T-helper 9 cell (primary cell): ENCODE data around the gene LARGE1.
"Not testable (repeated sequence)": the region's sequence is repeated elsewhere in the genome, so short reads cannot be mapped to it uniquely, and the experiment has no call there.

Experiments
- DNase-seq: peaks from one replicate; pipeline ENCODE4 v3.0.0-alpha.2; 2020

Gene LARGE1

DNA sequence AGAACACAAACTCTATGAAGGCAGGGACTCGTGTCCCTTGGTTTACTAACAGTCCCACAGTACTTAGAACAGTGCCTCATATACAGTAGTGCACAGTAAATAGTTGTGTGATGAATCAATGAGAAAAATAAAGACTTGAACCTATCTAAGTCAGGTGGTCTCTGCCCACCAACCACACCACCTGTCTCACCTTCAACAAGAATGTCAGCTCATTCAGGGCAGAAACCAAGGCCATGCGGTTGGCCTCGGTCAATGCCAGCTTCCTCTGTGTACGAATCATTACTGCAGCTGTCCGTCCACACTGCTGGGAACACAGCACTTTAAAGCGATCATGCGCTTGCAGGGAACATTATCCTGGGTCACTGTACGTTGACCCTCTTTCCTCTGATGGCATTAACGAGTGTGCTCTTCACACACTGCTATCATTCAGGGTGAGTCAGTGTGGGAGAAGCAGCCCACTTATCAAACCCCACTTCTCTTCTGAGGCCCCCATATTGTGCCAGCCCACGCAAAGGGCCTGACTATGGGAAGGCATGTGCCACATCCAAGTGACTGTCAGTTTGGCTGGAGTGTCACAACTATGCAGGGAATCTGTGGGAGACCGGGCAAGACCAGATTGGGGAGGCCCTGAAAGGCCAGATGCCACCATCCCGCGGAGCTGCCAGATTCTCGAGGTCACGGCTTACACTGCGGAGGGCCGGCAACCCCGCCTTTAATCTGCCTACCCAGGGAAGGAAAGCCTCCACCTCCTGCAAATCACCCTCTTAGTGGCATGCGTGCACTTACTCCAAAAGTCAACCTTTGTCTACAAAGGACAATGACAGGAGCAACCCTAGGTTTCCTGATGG lies 36.1 kb downstream of the LARGE1 start:
- DNase-seq: no peak

DNA sequence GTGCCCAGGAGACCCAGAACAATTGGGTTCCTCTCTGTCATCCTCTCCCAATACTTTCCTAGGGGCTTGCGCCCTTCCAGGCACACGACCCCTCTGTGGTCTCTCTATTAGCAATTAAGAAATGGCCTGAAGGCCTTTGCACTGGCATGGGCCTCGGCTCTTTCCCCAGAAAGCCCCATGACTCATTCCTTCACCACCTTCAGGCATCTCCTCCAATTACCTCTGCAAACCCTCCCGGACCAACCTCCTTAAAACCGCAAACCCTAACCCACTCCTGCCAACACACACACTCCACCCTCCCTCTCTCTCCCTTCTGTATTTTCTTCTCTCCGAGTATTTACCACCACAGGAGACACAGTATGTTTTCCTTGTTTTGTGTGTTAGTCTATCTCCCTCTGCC lies 36.7 kb downstream of the LARGE1 start:
- no peak for DNase-seq

DNA sequence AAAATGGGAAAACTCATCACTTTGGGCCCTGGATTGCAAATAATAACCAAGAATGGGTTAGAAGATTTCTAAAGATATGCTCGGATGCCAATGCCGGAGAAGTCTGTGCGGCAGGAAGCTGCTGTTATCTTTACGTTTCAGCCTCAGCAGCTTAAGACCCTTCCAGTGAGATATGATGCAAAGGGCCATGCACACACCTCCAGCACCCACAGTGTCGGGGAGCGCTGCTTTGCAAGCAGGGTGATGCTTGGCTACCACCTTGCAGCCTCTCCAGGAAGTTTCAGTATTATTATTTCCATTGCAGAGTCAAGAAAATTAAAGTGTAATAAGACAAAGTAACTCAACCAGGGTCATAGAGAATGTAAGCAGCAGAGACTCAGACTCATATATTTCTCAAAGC lies 37.3 kb downstream of the LARGE1 start:
- DNase-seq: no peak

DNA sequence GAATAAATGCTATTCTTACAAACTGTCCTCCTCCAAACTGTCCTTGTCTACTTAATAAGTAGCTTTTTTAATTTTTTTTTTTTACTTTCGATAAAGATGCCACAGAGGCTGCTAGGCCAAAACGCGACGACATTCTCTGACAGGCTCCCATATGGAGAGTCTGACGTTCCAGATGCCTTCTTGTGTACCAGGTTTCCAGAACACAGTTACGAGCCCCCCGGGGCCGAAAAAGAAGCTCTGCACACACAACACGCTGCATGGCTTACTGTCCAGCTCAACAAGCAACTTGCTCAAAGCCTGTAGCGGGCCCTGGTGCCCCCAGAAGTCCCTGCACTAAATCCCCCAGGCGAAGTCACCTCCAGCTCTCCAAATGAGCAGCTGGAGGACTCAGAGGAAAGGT lies 39.3 kb downstream of the LARGE1 start:
- no peak for DNase-seq

DNA sequence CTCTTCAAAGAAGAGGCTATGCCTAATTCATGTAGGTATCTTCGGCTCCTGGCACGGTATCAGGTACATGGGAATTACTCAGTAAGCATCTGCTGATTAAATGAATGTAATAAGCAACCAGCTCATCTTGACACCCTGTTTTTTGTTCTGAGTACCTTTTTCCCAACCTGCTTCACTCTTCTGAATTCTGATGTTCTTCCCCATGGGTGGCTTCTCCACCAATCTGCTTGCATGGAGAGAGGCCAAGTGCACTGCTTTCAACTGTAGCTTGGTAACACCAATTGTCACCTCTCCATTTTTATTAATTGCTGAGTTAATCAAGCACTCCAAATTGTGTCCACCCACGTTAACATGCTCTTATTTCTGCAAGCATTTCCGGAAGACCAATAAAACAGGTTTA lies 40.5 kb downstream of the LARGE1 start:
- DNase-seq: no peak

DNA sequence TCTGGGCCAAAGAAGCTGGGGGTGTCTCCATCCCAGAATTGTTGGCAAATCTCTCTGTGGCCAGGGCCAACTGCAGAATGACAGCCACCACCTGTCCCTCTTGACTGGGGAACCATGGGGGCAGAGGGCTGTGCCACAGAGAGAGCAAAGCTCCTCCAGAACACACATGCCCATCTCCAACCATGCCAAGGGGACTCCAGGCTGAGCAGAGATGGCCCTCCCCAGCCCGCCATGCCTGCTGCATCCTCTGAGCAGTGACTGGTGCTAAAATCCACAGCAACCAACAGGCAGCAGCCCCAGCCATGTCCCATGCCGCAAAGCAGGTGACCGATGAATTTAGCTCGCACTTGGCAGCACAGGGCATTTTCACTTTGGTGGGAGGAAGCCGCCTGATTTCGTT lies 45.0 kb downstream of the LARGE1 start:
- DNase-seq: no peak

DNA sequence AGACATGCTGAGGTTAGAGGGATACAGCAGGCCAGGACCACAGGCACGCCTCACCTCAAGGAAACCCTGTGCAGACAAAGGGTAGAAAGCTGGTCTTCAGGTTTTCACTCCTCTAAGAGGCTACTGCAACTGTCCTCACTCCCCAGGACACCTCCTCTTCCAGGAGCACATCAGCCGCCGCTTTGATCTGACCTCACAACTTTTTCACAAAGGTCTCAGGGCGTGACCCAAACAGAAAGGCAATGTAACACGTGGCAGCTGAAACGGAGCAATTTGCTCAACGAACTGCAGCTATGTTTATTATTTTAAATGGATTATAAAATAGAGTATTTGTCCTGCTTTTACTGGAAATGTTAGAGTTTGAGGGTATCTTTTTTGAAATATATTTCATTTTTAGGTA lies 46.1 kb downstream of the LARGE1 start:
- DNase-seq: no peak

DNA sequence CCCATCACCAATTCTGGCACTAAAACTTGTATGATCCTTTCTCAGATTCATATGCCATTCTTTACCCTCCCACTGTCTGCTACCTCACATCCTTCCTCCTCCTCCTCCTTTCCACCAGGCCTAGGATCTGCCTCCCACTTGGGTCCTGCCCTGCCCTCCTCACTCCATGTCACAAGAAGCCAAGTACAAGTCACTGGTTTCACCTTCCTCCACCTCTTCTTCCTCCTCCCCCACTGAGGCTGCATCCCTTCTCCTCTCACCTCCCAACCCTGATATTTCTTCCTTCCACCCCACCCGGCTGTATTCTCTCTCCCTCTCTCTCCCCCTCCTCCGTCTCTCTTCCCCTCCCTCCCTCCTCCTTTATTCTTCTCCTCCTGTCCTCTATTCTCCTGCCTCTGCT lies 46.6 kb downstream of the LARGE1 start:
- no peak for DNase-seq

DNA sequence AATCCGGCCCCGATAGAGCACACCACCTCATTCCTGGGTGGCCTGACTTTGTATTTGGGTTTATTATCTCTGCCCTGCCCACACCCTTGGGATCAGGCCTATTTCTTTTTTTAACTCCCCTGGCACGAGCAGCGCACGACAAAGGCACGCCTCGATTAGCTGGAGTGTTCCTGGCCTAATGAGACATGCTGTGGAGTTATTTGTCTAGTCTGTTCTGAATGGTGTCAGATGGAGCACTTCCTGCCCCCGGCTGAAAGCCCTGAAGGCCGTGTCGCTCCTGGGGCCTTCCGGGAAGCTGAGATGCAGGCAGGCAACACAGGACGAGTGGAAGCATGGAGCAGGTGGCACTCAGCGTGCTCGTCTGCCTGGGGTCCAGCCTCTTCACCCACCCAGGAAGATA lies 47.1 kb downstream of the LARGE1 start:
- no peak for DNase-seq

DNA sequence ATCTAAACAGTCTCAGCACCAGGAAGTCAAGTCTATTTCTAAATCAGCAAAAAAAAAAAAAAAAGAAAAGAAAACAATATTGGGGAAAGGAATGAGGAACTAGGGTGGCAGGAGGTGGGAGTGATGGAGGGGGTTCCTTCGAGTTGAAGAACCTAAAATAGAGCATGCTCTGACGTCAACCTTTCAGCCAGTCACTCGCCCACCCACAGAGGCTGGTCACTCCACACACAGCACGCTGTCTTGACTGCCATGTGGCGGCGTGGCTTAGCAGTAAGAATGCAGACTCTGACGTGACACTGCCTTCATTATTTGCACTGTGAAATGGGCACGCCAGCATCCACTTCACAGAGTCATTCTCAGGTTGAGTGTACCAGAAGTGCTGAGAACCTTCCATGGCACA lies 48.3 kb downstream of the LARGE1 start:
- no peak for DNase-seq

DNA sequence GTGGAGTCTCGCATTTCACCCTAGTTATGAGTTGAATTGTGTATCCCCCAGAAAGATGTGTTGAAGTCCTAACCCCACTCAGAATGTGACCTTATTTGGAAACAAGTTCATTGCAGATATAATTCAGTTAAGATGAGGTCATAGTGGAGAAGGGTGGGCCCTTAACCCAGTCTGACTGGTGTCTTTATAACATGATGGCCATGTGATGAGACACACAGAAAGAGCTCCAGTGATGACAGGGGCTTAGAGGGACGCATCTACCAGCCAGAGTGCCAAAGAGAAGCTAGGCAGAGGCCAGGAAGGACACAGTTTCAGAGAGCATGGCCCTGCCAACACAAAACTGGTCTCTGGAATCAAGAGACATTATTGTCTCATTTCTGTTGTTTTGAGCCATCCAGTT lies 50.3 kb downstream of the LARGE1 start:
- no peak for DNase-seq

DNA sequence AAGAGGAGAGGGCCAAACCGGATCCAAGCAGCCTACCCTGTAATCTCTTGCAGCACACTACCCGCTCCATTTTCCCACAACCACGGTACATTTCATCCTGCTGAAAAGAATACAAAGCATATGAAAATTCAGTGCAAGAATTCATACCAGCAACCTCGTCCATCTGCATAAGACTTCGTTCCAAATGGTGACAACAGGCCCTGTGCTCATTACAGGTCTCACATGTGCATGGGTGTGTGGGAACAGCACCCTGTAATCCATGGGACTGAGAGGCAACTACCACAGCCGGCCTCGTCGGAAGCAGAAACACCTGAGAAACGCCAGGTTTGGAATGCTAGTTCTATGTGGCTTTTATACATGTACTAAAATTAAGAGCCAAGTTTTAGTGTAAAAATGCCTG lies 52.3 kb downstream of the LARGE1 start:
- DNase-seq: no peak

DNA sequence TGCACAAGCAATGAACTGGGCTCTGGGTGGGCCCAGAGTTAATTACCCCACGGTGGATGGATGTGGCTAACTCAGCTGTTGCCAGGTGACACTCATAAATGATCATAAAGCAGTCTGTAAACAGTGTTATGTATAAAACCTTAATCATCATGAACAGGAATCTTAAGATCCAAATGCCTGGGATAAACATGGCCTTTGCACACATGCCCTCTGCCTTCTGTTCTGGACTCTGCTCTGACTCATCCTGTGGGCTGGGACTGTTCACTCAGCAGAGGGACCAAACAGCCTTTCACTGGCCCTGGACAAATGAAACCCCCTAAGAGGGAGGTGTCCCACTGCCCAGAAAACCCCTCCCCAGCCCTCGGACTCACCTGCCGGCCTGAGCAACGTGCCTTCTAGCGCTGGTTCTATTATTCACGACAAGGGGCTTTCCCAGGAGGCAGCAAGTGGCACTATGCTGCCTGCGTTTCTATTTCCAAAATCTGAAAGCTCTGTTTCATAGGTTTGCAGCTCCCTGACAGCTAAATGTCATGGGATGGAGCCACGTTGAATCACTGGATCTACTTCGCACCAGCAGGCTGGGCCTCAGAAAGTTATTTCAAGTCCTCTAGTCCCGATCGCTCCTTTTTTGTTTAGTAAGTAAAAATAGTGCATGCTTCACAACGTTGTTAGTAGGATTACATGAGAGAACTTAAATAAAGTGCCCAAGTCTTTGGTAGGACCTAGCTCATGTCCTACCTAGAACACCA lies 53.0 kb downstream of the LARGE1 start:
- DNase-seq: no peak

DNA sequence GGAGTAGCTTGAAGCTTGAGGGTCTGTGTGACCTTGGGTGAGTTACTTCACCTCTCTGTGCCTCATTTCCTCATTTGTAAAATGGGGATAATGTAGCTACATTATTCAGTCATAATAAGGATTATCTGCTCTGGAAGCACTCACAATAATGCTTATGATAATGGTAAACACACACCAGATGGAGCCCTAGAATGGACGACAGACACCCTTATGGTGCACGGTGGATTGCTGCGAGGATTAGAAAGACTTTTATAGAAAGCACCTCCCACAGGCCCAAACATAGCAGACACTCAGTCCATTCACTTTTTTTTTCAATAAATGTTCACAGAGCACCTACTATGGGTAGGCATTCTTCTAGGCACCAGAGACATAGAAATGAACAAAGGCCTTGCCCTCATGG lies 53.8 kb downstream of the LARGE1 start:
- no peak for DNase-seq

DNA sequence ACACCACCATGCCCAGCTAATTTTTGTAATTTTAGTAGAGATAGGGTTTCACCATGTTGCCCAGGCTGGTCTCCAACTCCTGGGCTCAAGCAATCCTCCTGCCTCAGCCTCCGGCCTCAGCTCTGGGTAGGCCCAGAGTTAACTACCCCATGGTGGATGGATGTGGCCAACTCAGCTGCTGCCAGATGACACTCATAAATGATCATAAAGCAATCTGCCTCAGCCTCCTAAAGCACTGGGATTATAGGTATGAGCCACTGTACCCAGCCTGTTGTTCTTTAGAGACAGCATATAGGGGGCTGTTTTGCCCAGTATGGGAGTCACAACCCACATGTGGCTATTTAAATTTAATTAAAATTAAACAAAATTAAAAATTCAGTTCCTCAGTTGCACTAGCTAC lies 54.3 kb downstream of the LARGE1 start:
- DNase-seq: no peak

DNA sequence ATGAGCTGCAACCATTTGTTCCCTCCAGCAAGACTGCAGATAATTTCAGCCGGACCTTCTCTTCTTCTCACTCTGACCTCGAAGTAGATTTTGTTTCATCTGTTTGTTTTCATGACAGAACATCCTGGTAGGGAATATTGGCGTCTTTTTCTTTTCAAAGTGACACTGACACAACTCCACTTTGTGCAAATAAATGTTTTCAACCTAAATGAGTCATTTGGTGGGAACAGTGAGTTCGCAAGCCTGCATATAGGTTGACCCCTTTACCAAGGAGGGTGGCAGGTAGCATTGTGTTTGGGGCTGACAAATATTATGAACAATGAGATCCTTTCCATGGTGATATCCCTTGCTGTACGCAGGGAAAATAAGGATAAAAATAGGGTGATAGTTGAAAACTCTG lies 55.0 kb downstream of the LARGE1 start:
- DNase-seq: no peak

DNA sequence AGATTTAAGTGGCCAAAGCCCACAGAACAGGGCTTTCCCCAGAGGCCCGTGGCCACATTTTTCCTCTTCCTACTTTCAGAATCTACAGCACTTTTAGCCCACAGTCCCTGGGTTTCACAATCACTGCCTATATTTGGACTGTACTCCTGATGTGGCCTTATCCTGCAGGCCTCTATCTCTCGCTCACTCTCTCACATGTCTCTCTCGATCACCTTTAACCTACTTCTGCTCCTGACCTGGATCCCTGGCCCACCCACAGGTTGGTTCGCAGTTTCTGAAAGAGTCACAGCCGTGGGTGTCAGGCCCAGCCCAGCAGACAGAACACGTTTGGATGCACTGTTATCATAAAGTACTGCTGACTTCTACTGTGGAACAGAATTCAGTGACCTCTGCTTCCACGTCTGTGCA lies 55.5 kb downstream of the LARGE1 start:
- DNase-seq: no peak

DNA sequence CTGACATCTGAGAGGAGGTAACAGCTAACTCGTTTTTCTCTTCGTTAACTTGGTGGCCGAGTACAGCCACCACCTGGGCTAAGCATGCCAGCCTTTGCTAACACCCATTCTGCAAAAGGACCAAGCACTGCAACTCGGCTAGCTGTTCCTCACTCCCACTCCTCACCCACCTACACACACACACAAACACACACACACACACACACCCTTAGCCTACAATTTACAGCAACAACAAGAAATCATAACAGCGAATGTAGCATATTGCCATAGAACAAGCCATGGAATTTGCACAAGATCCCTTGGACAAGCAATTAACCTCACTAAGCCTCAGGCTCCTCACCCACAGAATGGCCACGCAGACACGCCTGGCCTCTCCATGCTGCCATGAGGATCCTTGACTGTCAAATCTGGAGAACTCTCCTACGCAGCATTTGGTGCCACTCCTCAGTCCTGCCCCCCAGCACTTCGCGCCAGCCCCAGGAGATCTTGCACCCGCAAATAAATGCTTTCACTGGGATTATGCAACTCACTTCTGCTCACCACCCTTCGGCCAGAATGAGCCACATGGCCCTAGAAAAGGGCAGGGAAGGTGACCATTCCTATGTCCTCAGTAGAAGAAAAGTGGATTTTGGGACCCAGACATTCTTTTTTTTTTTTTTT lies 58.9 kb downstream of the LARGE1 start:
- no peak for DNase-seq

DNA sequence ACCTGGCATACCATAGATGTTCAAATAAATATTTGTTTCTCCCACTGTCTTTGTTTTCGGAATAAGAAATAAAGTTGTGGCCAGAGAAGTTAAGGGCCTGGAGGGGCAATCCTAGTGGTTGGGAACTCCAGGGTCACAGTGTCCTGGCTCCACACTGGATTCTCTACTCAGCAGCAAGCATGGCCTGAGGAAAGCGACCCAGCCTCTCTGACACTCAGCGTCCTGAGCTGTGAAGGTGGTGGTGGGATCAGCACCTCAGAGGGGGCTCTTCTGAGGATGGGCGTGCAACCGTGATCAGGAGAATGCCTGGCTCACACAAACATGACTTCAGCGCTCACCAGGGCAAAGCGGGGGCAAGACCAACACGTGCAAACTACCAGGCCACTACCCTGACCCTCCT lies 59.9 kb downstream of the LARGE1 start:
- DNase-seq: no peak

DNA sequence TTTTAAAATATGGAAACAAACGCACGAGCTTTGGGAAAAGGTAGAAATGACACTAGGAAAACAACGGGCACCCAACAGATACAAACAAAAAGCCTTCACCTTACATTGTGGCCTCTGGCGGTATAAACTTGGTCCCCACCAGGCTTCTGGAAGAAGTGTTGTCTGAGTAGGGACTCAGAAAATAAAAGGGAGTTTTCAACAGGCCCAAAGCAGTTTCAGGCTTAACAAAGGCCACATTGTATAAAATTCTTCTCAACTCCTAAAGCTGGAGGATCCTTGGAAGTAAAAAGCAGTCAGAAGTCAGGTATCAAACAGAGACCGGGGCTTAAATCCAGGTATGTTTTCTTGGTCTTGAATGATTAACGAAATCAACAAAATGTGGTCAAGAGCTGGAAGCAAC lies 61.0 kb downstream of the LARGE1 start:
- no peak for DNase-seq

DNA sequence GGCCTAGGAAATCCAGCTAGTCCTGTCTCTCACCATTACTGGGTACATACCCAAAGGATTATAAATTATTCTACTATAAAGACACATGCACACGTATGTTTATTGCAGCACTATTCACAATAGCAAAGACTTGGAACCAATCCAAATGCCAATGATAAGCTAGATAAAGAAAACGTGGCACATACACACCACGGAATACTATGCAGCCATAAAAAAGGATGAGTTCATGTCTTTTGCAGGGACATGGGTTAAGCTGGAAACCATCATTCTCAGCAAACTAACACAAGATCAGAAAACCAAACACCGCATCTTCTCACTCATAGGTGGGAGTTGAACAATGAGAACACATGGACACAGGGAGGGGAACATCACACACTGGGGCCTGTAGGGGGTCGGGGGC lies 61.6 kb downstream of the LARGE1 start:
- DNase-seq: not testable (repeated sequence)

DNA sequence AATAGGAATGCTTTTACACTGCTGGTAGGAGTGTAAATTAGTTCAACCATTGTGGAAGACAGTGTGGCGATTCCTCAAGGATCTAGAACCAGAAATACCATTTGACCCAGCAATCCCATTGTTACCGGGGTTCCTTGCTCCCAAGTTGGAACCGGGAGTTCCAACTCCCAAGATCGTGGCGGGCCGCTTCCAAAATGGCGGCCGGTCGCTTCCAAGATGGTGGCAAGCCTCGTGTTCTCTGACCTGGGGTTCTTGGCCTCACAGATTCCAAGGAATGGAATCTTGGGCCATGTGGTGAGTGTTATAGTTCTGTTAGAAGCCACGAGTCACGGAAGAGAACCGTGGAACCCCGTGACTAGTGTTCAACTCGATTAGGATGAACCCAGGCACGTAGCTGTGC lies 62.5 kb downstream of the LARGE1 start:
- DNase-seq: not testable (repeated sequence)

DNA sequence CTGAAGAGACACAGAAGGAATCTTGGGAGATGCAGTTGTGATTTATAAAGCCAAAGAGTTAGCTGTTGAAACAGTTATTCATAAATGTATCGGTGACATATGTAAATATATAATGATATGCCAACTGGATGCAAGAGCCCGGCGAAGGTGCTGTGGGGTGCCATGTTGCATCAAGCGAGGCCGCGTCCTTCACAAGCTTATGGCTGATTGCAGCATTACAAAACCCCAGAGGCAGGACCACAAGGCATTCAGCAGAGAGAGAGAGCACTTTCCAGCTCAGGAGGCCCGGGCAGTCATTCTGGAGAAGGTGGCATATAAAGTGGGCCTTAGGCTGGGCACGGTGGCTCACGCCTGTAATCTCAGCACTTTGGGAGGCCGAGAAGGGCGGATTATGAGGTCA lies 65.6 kb downstream of the LARGE1 start:
- DNase-seq: no peak
